HCT116 (cell line): ENCODE measurements around the gene XK.
A peak's percentile ranks its signal among the peaks of the same experiment; 100 is the strongest.

Experiments
- CTCF ChIP-seq, 3 experiments: fragments of 200-600 bp in 1 of 3; sonication (generic) in 1 of 3; IDR thresholded peaks in 2 of 3; conservative IDR thresholded peaks in 1 of 3; 2 replicates each; pipeline ENCODE4 v1.5.1; 2012 to 2017; ENCODE audit warnings: low read depth in 2 of 3, low read length in 2 of 3, antibody characterized with exemption in 1 of 3, borderline replicate concordance in 1 of 3, control low read depth in 1 of 3, mild to moderate bottlenecking in 1 of 3, mixed read lengths in 1 of 3, mixed run types in 1 of 3, moderate library complexity in 1 of 3; ENCODE audit not compliant: insufficient read depth in 1 of 3
- POLR2AphosphoS5 ChIP-seq: IDR thresholded peaks from 2 replicates; pipeline ENCODE4 v1.6.1; 2011; ENCODE audit warnings: mild to moderate bottlenecking, low read depth, low read length, moderate library complexity
- TF ChIP-seq, protein P1 (sequence below): IDR thresholded peaks from 2 replicates; pipeline ENCODE4 v1.6.1; 2012

DNA sequence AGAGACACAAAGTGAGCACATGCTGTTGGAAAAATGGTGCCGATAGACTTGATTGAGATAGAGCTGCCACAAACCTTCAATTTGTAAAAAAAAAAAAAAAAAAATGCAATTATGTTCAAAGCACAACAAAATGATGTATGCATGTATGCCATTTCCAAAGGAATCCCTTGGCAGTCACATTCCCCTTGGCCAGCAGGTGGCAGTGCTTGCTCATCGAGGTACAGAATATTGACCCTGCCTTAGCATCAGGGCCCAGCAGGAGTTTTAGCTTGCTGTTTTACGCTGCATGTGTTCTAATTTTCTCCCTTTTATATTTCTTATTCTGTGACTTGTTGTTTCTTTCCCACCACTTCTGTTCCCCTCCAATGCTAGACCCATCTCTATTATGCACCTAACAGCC is 59.8 kb downstream of the XK start:
- TF ChIP-seq CTCF (IDR thresholded peaks at IDR 0.05 in 2 of 3, conservative IDR thresholded peaks at IDR 0.05 in 1 of 3; ENCODE audit: borderline replicate concordance in 1 of 3, insufficient read depth in 1 of 3, low read depth in 2 of 3, low read length in 2 of 3): peak; percentile 53 to 69 (median 56)
- no peak for TF ChIP-seq POLR2AphosphoS5
- TF ChIP-seq, protein P1, sequence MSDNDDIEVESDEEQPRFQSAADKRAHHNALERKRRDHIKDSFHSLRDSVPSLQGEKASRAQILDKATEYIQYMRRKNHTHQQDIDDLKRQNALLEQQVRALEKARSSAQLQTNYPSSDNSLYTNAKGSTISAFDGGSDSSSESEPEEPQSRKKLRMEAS: no peak
